K562 (cell line): ENCODE results near the gene METTL15. TPM values are rescaled to one million over a fixed set of nuclear protein-coding genes. Genes with fewer than 3 reads are reported as not detected.

Source experiments
- BRF1 ChIP-seq: IDR thresholded peaks from 3 replicates; pipeline ENCODE4 v1.6.1; 2011; ENCODE audit warnings: borderline replicate concordance, mild to moderate bottlenecking; ENCODE audit not compliant: insufficient read length; ENCODE audit errors: extremely low read depth
- FOXP4 ChIP-seq: sonication (generic); formaldehyde crosslinking; IDR thresholded peaks from 2 replicates; pipeline ENCODE4 v1.8.0; 2022; ENCODE audit warnings: mild to moderate bottlenecking, missing genetic modification reagents, borderline replicate concordance
- MGA ChIP-seq: fragments of 450-650 bp; IDR thresholded peaks from 2 replicates; pipeline ENCODE4 v1.6.1; 2016; ENCODE audit warnings: mild to moderate bottlenecking, moderate library complexity
- NCOA4 ChIP-seq: fragments of 450-650 bp; IDR thresholded peaks from 2 replicates; pipeline ENCODE4 v1.6.1; 2018; ENCODE audit warnings: mild to moderate bottlenecking; ENCODE audit not compliant: partially characterized antibody
- OTX1 ChIP-seq: fragments of 450-650 bp; formaldehyde crosslinking; IDR thresholded peaks from 2 replicates; pipeline ENCODE4 v1.4.0; 2022; ENCODE audit warnings: mild to moderate bottlenecking
- PKNOX1 ChIP-seq: fragments of 450-650 bp; IDR thresholded peaks from 2 replicates; pipeline ENCODE4 v1.6.1; 2016
- SMARCA5 ChIP-seq: fragments of 450-650 bp; IDR thresholded peaks from 2 replicates; pipeline ENCODE4 v1.6.1; 2016
- SNIP1 ChIP-seq: fragments of 450-650 bp; IDR thresholded peaks from 2 replicates; pipeline ENCODE4 v1.7.1; 2017; ENCODE audit warnings: low read depth, mild to moderate bottlenecking
- TAF15 ChIP-seq: fragments of 200-400 bp; formaldehyde crosslinking; IDR thresholded peaks from 2 replicates; pipeline ENCODE4 v1.6.1; 2017; ENCODE audit warnings: mild to moderate bottlenecking, low read depth, low read length, moderate library complexity
- THAP12 ChIP-seq: fragments of 250-450 bp; sonication (Bioruptor Pico); IDR thresholded peaks from 2 replicates; pipeline ENCODE4 v1.9.0; 2021; ENCODE audit warnings: mild to moderate bottlenecking, inconsistent platforms
- ZNF445 ChIP-seq: fragments of 250-450 bp; sonication (Bioruptor Pico); IDR thresholded peaks from 2 replicates; pipeline ENCODE4 v1.4.0; 2020; ENCODE audit warnings: low read depth, mild to moderate bottlenecking, moderate library complexity
- ZNF778 ChIP-seq: fragments of 450-650 bp; formaldehyde crosslinking; IDR thresholded peaks from 2 replicates; pipeline ENCODE4 v1.4.0; 2020; ENCODE audit warnings: mild to moderate bottlenecking, moderate library complexity
- polyA plus RNA-seq, 8 experiments: library from polyadenylated mRNA; depleted of rRNA in 4 of 8; stranded (reverse) in 5 of 8; unstranded in 3 of 8; fragments of >200 nt; fragmentation: Nextera tagmentation in 2 of 8; fragmentation: Illumina TruSeq in 1 of 8; extraction: Ambion mirVana in 2 of 8; extraction: Trizol in 1 of 8; gene quantifications; 2 replicates each; pipeline versions ENCODE4 v1.2.1 to v1.2.3, GENCODE V29; 2011 to 2014; ENCODE audit warnings: inconsistent platforms in 1 of 8, missing spikeins in 1 of 8
- total RNA-seq, 7 experiments: library from RNA; depleted of rRNA in 6 of 7; stranded (reverse); fragments of >200 nt in 6 of 7; fragmentation: Illumina TruSeq in 2 of 7; extraction: Trizol in 2 of 7; gene quantifications; 2 replicates each; pipeline versions ENCODE4 v1.2.1 to v1.2.3, GENCODE V29; 2011 to 2021; ENCODE audit warnings: low replicate concordance in 1 of 7

The METTL15 gene
- total and polyA plus RNA-seq, 9 of the 15 experiments (the other 6 are each of a cell fraction or from before 2014, with no cell fraction given): 10.7 to 21.7 (median 15.9) TPM

GRCh38 chr11:28086569-28086968 lies 21.6 kb upstream of the METTL15 start (continued):
- TF ChIP-seq MGA: no peak
- TF ChIP-seq BRF1: no peak
- TF ChIP-seq SMARCA5: no peak
- no peak for TF ChIP-seq NCOA4
- no peak for TF ChIP-seq PKNOX1
- no peak for TF ChIP-seq TAF15
- no peak for TF ChIP-seq ZNF778 (CRISPR knock-in tag)
- TF ChIP-seq SNIP1: no peak
- no peak for TF ChIP-seq THAP12 (CRISPR knock-in tag)
- TF ChIP-seq FOXP4 (CRISPR knock-in tag): no peak
- TF ChIP-seq OTX1 (CRISPR knock-in tag): no peak
- TF ChIP-seq ZNF445: no peak
